ENCODE measurements around the gene FKBP9. TPM values are rescaled to one million over a fixed set of nuclear protein-coding genes. Genes with fewer than 3 reads are reported as not detected.
A peak's percentile ranks its signal among the peaks of the same experiment; 100 is the strongest.
"Not testable (repeated sequence)": the region's sequence is repeated elsewhere in the genome, so short reads cannot be mapped to it uniquely, and the experiment has no call there.

FKBP9 gene
- polyA plus RNA-seq, result 10 to 100 TPM in 2 of 4 donors, 1 to 10 TPM in 2; 8.1 to 69.6 (median 20.5) TPM
- long read RNA-seq, donor 1, transcript FKBP9-201 (10 exons, 3,462 nt), result major isoform, 17 of 183 reads
- long read RNA-seq, donor 1, partial matches to known transcripts, result 66 of 183 reads
- long read RNA-seq, donor 1, other reads (novel, unspliced or antisense), result 99 of 183 reads
- long read RNA-seq, donor 2, partial matches to known transcripts, result 21 of 26 reads
- long read RNA-seq, donor 2, other reads (novel, unspliced or antisense), result 0 of 26 reads
- long read RNA-seq, donor 3, transcript FKBP9-201 (10 exons, 3,462 nt), result major isoform, 5 of 19 reads
- long read RNA-seq, donor 3, partial matches to known transcripts, result 13 of 19 reads
- long read RNA-seq, donor 3, other reads (novel, unspliced or antisense), result 0 of 19 reads
- long read RNA-seq, donor 4, result 0 reads
- long read RNA-seq, donor 5, partial matches to known transcripts, result 5 of 9 reads
- long read RNA-seq, donor 5, other reads (novel, unspliced or antisense), result 0 of 9 reads
- long read RNA-seq, donor 6, transcript FKBP9-201 (10 exons, 3,462 nt), result major isoform, 10 of 10 reads
- long read RNA-seq, donor 6, partial matches to known transcripts, result 0 of 10 reads
- long read RNA-seq, donor 6, other reads (novel, unspliced or antisense), result 0 of 10 reads
- long read RNA-seq, donor 7, transcript FKBP9-201 (10 exons, 3,462 nt), result major isoform, 31 of 34 reads
- long read RNA-seq, donor 7, partial matches to known transcripts, result 0 of 34 reads
- long read RNA-seq, donor 7, other reads (novel, unspliced or antisense), result 0 of 34 reads
- long read RNA-seq, donor 8, partial matches to known transcripts, result 0 of 1 reads
- long read RNA-seq, donor 8, other reads (novel, unspliced or antisense), result 0 of 1 reads
- long read RNA-seq, donor 9, partial matches to known transcripts, result 0 of 2 reads
- long read RNA-seq, donor 9, other reads (novel, unspliced or antisense), result 0 of 2 reads
- long read RNA-seq, donor 10, transcript FKBP9-201 (10 exons, 3,462 nt), result major isoform, 22 of 120 reads
- long read RNA-seq, donor 10, partial matches to known transcripts, result 47 of 120 reads
- long read RNA-seq, donor 10, other reads (novel, unspliced or antisense), result 48 of 120 reads

GRCh38 chr7:32957326-32958045, at the start of gene FKBP9:
TSS of gene FKBP9 (plus strand) at chr7:32957440. CDS start at chr7:32957574, 134 bp downstream.
- whole genome bisulfite sequencing, 3 donors, result 0 to 1% (median 1%) methylated on average over 34 to 91 of the region's 91 CpGs
- Histone ChIP-seq H3K36me3 (ENCODE audit: control insufficient read depth in 3 of 3, insufficient read depth in 2 of 3, low read depth in 1 of 3, low read length in 3 of 3) (no peaks in the 10 kb centered on the region), H3K27me3 (ENCODE audit: control insufficient read depth in 3 of 3, insufficient read depth in 3 of 3, low read length in 3 of 3) (no peaks in the 10 kb centered on the region), H3K4me1 (ENCODE audit: control insufficient read depth in 3 of 3, insufficient read depth in 2 of 3, low read depth in 1 of 3, low read length in 2 of 3) (peaks cover 0 to 8% (median 0%) of the 10 kb centered on the region in 3 donors), H3K9me3 (ENCODE audit: control insufficient read depth in 2 of 2, insufficient read depth in 1 of 2, low read depth in 1 of 2, low read length in 1 of 2) (no peaks in the 10 kb centered on the region), H3K4me3 (ENCODE audit: low read depth in 1 of 3, low read length in 3 of 3) (peak within 1 kb of the TSS; percentile 65 to 91 (median 75)), H3K27ac (ENCODE audit: low read depth in 1 of 3, low read length in 2 of 3) (peak within 1 kb of the TSS; percentile 88 to 95 (median 91))
- FAIRE-seq, result no peak
- DNase-seq, result peak; percentile 94 to 95

DNA sequence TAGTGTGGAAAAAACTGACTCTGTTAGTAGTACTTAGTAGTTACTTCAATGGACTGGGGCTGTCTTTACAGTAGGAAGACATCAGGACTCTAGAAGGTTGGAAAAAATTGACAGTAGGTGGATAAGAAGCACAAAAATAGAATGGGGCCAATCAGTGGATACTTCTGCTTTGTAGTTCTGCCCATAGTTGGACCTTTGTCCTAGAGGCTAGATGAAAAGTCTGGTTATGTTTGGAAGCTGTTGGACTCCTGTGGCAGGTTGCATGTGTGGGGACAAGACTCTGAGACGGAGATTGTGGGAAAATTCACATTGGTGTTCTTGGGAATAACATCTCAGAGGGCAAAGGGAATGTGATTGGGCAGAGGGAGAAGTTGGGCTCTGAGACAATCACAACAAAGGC, 47.0 kb upstream of the FKBP9 start:
- H3K36me3 ChIP-seq (ENCODE audit: control insufficient read depth in 3 of 3, insufficient read depth in 2 of 3, low read depth in 1 of 3, low read length in 3 of 3), result peaks cover 0 to 9% (median 0%) of the 10 kb centered on the region in 3 donors
- WGBS, 3 donors, result 58 to 89% (median 82%) methylated on average over 1 of the region's 1 CpG
- FAIRE-seq, result no peak
- no peaks in the 10 kb centered on the region for H3K4me1 ChIP-seq (ENCODE audit: control insufficient read depth in 3 of 3, insufficient read depth in 2 of 3, low read depth in 1 of 3, low read length in 2 of 3)
- no peak for DNase-seq
- H3K27me3 ChIP-seq (ENCODE audit: control insufficient read depth in 3 of 3, insufficient read depth in 3 of 3, low read length in 3 of 3), result no peaks in the 10 kb centered on the region
- H3K4me3 ChIP-seq (ENCODE audit: low read depth in 1 of 3, low read length in 3 of 3), result no peak overlapping the region
- H3K27ac ChIP-seq (ENCODE audit: low read depth in 1 of 3, low read length in 2 of 3), result no peak overlapping the region
- H3K9me3 ChIP-seq (ENCODE audit: control insufficient read depth in 2 of 2, insufficient read depth in 1 of 2, low read depth in 1 of 2, low read length in 1 of 2), result no peaks in the 10 kb centered on the region

DNA sequence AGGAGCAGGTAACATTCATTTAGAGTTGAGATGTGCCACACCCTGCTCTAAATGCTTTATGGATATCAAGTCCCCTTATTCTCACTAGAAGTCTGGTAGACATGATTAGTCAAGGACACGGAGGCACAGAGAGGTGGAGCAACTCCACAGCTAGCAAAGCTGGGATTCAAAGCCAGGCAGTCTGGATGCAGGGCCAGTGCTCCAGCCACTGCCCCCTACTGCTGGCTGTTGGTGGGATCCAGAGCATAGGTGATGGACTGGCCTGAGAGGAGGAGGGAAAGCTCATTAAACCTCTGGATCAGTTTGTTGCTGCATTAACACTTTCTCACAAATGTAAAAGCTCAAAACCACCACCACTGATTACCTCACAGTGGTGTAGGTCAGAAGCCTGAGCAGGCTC, 43.1 kb upstream of the FKBP9 start:
- FAIRE-seq, result no peak
- peaks cover 0 to 22% (median 0%) of the 10 kb centered on the region in 3 donors for H3K36me3 ChIP-seq (ENCODE audit: control insufficient read depth in 3 of 3, insufficient read depth in 2 of 3, low read depth in 1 of 3, low read length in 3 of 3)
- 80 to 84% (median 81%) methylated on average over 1 of the region's 1 CpG for WGBS, 3 donors
- no peaks in the 10 kb centered on the region for H3K27me3 ChIP-seq (ENCODE audit: control insufficient read depth in 3 of 3, insufficient read depth in 3 of 3, low read length in 3 of 3)
- no peak for DNase-seq
- H3K4me3 ChIP-seq (ENCODE audit: low read depth in 1 of 3, low read length in 3 of 3), result no peak overlapping the region
- no peak overlapping the region for H3K27ac ChIP-seq (ENCODE audit: low read depth in 1 of 3, low read length in 2 of 3)
- no peaks in the 10 kb centered on the region for H3K4me1 ChIP-seq (ENCODE audit: control insufficient read depth in 3 of 3, insufficient read depth in 2 of 3, low read depth in 1 of 3, low read length in 2 of 3)
- H3K9me3 ChIP-seq (ENCODE audit: control insufficient read depth in 2 of 2, insufficient read depth in 1 of 2, low read depth in 1 of 2, low read length in 1 of 2), result no peaks in the 10 kb centered on the region

GRCh38 chr7:32915041-32915536, 42.2 kb upstream of the FKBP9 start:
- Histone ChIP-seq H3K4me1 (ENCODE audit: control insufficient read depth in 3 of 3, insufficient read depth in 2 of 3, low read depth in 1 of 3, low read length in 2 of 3) (no peaks in the 10 kb centered on the region), H3K36me3 (ENCODE audit: control insufficient read depth in 3 of 3, insufficient read depth in 2 of 3, low read depth in 1 of 3, low read length in 3 of 3) (peaks cover 0 to 25% (median 0%) of the 10 kb centered on the region in 3 donors), H3K27me3 (ENCODE audit: control insufficient read depth in 3 of 3, insufficient read depth in 3 of 3, low read length in 3 of 3) (no peaks in the 10 kb centered on the region), H3K4me3 (ENCODE audit: low read depth in 1 of 3, low read length in 3 of 3) (no peak overlapping the region), H3K27ac (ENCODE audit: low read depth in 1 of 3, low read length in 2 of 3) (no peak overlapping the region), H3K9me3 (ENCODE audit: control insufficient read depth in 2 of 2, insufficient read depth in 1 of 2, low read depth in 1 of 2, low read length in 1 of 2) (no peaks in the 10 kb centered on the region)
- DNase-seq (no peak), FAIRE-seq (no peak)
- 89 to 98% (median 93%) methylated on average over 5 of the region's 5 CpGs for WGBS, 3 donors

- FAIRE-seq, result no peak
- WGBS, 3 donors, result 83 to 91% (median 87%) methylated on average over 3 of the region's 3 CpGs
- H3K4me3 ChIP-seq (ENCODE audit: low read depth in 1 of 3, low read length in 3 of 3), result no peak overlapping the region
These were observed 41.2 kb upstream of the FKBP9 start for GRCh38 chr7:32916006-32916405.

GRCh38 chr7:32916994-32917393, 40.2 kb upstream of the FKBP9 start:
- not testable (repeated sequence) for H3K27me3 ChIP-seq (ENCODE audit: control insufficient read depth in 3 of 3, insufficient read depth in 3 of 3, low read length in 3 of 3); FAIRE-seq; H3K4me3 ChIP-seq (ENCODE audit: low read depth in 1 of 3, low read length in 3 of 3); H3K9me3 ChIP-seq (ENCODE audit: control insufficient read depth in 2 of 2, insufficient read depth in 1 of 2, low read depth in 1 of 2, low read length in 1 of 2); DNase-seq; H3K4me1 ChIP-seq (ENCODE audit: control insufficient read depth in 3 of 3, insufficient read depth in 2 of 3, low read depth in 1 of 3, low read length in 2 of 3); H3K27ac ChIP-seq (ENCODE audit: low read depth in 1 of 3, low read length in 2 of 3)
- WGBS, 3 donors, result 91 to 96% (median 93%) methylated on average over 3 to 5 of the region's 7 CpGs
- peaks cover 0 to 29% (median 0%) of the 10 kb centered on the region in 3 donors for H3K36me3 ChIP-seq (ENCODE audit: control insufficient read depth in 3 of 3, insufficient read depth in 2 of 3, low read depth in 1 of 3, low read length in 3 of 3)

More at GRCh38 chr7:32916006-32916405, 41.2 kb upstream of the FKBP9 start:
- H3K9me3 ChIP-seq (ENCODE audit: control insufficient read depth in 2 of 2, insufficient read depth in 1 of 2, low read depth in 1 of 2, low read length in 1 of 2), result no peaks in the 10 kb centered on the region
- H3K36me3 ChIP-seq (ENCODE audit: control insufficient read depth in 3 of 3, insufficient read depth in 2 of 3, low read depth in 1 of 3, low read length in 3 of 3), result peaks cover 0 to 29% (median 0%) of the 10 kb centered on the region in 3 donors
- no peak for DNase-seq
- no peaks in the 10 kb centered on the region for H3K27me3 ChIP-seq (ENCODE audit: control insufficient read depth in 3 of 3, insufficient read depth in 3 of 3, low read length in 3 of 3)
- no peaks in the 10 kb centered on the region for H3K4me1 ChIP-seq (ENCODE audit: control insufficient read depth in 3 of 3, insufficient read depth in 2 of 3, low read depth in 1 of 3, low read length in 2 of 3)
- no peak overlapping the region for H3K27ac ChIP-seq (ENCODE audit: low read depth in 1 of 3, low read length in 2 of 3)

DNA sequence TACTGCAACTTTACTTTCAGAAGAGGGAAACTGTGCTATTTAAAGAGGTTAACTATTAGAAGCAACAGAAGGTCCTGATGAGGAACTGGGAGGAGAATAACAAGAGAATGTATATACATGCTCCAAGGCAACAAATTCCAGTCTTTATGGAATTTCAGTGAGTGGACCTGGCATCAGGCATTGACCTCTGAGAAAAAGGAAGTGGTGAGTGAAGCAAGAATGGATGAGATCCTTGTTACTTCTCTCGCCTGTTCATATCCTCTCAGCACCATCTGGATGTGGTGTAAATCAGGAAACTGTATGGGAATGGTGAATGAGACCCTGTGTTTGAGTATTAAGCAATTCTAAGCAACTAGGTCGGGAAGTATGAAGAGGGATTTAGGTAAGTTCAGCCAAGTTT, 35.3 kb upstream of the FKBP9 start:
- H3K27ac ChIP-seq (ENCODE audit: low read depth in 1 of 3, low read length in 2 of 3), result no peak overlapping the region
- peaks cover 0 to 26% (median 0%) of the 10 kb centered on the region in 3 donors for H3K36me3 ChIP-seq (ENCODE audit: control insufficient read depth in 3 of 3, insufficient read depth in 2 of 3, low read depth in 1 of 3, low read length in 3 of 3)
- H3K9me3 ChIP-seq (ENCODE audit: control insufficient read depth in 2 of 2, insufficient read depth in 1 of 2, low read depth in 1 of 2, low read length in 1 of 2), result no peaks in the 10 kb centered on the region
- WGBS, 3 donors, result 78 to 88% (median 85%) methylated on average over 2 of the region's 2 CpGs
- DNase-seq, result no peak
- FAIRE-seq, result no peak
- H3K4me1 ChIP-seq (ENCODE audit: control insufficient read depth in 3 of 3, insufficient read depth in 2 of 3, low read depth in 1 of 3, low read length in 2 of 3), result no peaks in the 10 kb centered on the region
- no peaks in the 10 kb centered on the region for H3K27me3 ChIP-seq (ENCODE audit: control insufficient read depth in 3 of 3, insufficient read depth in 3 of 3, low read length in 3 of 3)
- no peak overlapping the region for H3K4me3 ChIP-seq (ENCODE audit: low read depth in 1 of 3, low read length in 3 of 3)

All from small intestine (tissue), 16 donors.